ENCODE data around the gene KCNAB3.

Gene KCNAB3

DNA sequence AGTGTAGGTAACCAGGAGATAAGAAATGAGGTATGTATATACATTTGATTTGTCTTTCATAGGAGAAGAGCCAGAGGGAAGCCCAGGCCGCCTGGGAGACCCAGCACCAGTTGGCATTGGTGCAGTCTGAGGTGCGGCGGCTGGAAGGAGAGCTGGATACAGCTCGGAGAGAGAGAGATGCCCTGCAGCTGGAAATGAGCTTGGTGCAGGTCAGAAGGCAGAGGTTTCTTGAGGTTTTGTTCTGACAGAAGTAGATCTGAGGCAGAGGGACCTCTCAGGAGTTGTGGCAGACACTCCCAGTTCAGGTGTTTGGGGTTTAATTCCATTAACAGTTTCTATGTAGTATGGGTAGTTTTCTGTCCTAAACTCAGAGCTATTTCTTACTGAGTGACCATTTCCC lies 10.4 kb upstream of the KCNAB3 start:
- no peak for DNase-seq

DNA sequence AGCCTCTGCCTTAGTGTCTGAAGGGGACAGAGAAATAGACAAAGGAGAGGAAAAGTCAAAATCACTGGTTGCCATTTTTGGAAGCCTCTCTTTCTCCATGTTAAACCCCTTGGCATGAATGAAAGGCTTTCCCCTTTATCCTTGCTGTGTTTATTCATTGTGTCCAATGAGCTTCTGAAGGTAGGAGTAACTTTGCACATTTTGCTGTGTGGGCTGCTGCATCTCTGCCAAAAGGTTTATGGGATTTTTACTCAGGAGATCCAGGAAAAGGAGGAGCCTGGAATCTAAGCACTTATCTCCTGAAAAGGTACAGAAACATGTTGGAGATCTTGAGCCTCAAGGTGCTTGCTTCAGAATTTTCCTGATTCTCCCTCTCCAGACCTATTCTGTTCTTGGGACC lies 6.2 kb upstream of the KCNAB3 start:
- no peak for DNase-seq

DNA sequence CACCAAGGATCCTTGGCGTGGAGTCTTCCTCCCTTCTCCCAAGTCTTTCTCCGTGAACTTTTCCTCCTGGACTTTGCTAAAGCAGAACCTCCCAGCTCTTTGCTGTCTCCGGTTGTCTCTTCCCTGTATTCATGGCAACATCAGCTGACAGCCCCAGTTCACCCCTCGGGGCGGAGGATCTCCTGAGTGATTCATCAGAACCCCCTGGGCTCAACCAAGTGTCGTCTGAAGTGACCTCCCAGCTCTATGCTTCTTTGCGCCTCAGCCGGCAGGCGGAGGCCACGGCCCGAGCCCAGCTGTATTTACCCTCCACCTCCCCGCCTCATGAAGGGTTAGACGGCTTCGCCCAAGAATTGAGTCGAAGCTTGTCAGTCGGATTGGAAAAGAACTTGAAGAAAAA lies 3.3 kb upstream of the KCNAB3 start:
- DNase-seq, result peak in 1 of 2 experiments; percentile 4

DNA sequence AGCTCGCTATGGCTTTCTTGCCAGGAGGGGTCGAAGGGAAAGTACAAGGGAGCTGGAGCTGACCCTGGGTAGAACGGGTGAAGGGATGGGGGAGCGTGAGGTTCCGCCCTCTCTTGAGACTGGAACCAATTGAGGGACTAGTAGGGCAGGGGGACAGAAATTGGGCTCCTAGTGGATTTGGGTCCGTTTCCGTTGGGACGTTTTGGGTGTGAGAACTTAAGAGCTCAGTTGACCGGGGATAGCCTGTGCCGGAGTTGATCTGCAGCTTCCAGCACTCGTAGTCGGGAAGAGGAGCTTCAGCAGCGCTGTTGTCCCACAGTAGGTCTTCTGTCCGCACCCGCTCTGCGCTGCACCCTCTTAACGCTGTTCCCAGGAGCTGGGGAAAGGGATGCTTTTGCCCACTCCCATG lies 2.8 kb upstream of the KCNAB3 start:
- DNase-seq, result no peak

DNA sequence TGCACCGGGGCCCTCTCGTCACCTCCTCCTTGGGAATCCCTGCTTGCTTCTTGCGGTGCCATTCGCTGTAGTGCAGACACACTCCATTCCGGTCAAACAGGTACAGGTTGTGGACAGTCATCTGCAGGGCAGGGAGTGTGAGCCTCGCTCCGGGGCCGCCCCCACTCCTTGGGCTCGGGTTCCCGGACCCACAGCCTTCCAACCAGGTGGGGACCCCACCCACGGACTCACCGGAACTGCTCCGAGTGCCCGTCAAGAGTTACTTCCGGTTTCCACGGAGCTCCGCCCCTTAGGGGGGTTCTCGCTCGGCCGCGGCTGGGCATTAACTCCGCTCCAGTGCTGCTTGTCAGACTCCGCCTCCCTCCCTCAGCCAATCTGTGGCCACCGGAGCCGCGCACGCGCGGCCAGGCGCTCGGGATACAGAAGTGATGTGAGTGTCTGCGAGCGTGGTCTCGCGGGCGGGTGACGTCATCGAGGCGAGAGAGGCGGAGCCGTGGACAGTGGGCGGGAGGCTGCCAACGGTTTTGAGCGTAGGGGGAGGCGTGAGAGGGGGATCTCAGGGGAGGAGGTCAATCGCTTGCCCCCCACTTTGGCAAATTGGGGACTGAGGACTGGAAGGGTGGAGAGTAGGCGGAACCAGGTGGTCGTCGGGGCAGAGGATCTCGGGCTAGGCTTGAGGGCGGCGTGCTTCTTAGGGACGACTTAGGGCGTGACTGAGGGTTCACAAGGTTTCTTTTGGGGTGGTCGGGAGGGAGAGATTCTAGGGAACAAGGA lies 2.2 kb upstream of the KCNAB3 start, which contains the start of the genes CNTROB and TRAPPC1:
CNTROB (plus strand) TSS at position 498 of the 774 bp plus-strand sequence. CDS start 874 bp downstream, outside the sequence.
TRAPPC1 (minus strand) TSS at position 238 of the 774 bp plus-strand sequence; CDS start at position 121, 117 bp downstream.
- peak; percentile 87 to 92 for DNase-seq

DNA sequence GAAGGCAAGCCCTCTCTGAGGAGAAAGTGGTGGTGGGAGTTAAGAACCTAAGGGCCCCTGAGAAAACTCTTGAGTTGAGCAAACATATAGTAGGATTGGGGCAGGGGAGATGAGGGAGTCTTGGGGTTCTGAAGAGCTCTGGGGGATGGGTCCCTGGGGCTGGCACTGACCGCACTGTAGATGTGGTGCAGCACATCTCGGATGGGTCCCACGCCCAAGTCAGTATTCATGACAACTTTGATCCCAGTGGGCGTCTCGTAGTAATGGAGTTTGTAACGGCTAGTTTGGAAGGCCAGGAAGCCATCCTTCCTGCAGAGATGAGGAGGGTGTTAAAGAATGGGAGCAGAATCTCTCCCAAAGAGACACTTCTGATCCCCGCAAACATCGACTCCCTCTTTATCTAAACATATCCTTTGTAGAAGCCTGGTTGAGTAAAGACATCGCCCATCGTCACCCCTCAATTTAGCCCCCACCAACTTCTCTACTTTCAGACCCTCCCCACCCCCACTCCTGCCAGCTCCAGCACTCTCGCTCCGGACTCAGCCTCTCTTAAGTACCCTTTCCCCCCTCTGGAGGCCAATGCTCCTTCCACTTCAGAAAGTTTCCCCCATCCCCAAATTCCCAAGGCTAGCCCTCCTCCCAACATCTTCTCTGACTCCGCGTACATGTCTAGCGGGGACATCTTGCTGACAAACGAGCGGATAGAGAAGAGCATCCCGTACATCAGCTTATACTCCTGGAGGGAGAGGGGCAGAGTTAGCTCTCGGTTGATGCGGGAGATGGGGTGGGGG lies 1.4 kb upstream of the KCNAB3 start:
- DNase-seq, result no peak

DNA sequence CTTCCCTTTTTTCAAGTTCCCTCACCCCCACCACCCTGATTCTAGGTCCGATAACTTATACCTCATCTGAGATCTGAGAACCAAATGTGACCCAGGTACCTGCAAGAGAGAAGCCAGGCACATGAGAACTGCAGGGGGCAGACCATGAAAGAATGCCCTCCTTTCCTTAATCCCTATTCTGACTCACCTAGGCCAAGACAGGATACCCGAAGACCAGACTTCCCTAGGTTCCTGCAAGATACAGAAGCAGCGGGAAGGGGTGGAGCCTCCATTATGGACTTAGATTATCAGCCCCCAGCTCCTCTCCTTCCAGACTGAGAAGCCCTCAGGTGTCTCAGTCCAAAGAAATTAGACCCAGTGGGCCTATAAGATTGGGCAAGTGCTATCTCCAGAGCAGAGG lies 2.1 kb downstream of the KCNAB3 start:
- no peak for DNase-seq

DNA sequence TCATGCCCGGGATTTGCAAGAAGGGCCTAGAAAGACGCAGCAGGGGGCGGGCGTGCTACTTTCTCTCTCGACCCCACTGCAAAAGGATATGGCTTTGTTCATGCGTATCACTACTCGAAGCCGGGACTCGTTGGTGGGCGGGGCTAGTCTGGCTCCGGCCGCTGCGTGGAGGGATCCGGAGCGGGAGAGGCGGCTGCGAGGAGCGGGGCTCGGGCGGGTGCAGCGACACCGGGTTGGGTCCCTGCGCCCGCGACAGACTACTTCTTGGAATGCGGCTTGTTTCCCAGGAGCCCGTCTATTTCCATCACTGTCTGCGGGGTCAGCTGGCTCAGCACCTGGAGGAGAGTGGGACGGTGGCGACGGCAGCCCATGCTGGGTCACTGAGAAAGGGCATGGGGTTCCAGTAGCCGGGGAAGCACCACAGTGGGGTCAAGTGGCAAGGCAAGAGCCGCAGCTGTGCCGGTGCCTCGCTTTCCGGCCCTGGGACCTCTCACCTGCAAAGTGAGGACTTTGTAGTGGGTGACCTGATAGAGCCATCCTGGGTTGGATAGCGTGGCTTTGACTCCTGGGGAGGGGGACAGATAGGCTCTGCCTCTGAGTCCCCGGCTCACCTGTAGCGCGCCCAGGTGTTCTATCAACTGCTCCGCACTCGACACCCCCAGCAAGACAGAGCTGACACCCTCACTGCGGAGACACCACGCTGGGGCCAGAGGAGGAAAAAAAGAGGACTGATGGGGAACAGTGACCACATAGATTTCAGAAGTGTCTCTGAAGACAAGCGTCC lies 6.6 kb downstream of the KCNAB3 start:
- no peak for DNase-seq

DNA sequence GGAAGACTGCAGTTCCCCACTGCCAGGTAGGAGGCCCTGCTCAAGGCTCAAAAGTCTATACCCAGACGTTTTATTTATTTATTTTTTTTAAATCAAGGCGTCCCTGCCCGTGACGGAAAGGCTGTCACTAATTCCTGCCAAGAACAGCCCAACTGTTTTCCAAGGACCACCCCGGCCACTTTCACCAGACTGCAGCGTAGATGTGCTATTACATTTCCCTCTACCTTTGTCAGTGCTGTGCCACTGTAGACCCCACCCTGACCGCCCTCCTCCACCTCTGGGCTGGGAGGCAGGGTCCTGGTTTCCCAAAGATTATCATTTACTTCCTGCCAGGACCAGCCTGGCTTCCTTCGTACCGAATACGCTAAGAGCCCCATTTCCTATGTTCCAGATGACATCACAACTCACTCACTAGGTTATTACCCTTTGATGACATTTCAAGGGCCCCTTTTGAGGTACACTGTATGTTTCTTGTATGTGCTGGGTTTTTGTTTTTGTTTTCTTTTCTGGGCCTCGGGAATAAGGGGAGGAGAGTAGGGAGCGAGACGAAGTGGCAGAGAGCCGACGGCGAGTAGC lies 7.3 kb downstream of the KCNAB3 start:
- DNase-seq, result no peak

DNA sequence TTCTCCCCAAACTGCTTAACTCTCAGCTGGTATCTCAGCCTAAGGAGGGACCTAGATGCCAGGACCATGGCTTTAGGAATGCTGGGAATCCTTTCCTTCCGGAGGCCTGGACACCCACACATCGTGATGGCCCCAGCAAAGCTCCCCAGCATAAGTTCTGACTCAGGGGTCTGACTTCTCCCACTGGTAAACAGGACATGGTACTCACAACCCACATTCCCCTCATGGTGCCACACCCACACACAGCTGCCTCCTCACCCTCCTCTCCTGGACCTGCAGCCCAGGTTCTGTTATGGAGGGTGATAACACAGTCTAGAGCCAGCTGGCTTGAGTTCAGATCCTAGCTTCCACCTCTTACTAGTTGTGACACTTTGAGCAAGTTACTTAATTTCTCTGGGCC lies 12.8 kb downstream of the KCNAB3 start:
- DNase-seq, result no peak

DNA sequence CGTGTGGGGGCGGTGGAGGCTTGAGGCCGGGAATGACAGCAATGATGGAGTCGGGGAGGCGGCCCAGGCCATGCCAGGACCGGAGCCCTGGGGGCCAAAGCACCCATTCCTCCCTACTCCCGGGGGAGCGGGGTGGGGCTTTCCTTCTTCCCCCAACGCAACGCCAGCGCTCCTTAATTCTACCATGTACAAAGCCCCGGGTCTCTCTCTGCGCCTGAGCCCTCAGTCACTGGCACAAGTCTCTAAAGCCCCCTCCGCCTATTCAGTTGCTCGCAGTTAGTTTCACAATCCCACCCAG lies 13.3 kb downstream of the KCNAB3 start:
- DNase-seq, result no peak

DNA sequence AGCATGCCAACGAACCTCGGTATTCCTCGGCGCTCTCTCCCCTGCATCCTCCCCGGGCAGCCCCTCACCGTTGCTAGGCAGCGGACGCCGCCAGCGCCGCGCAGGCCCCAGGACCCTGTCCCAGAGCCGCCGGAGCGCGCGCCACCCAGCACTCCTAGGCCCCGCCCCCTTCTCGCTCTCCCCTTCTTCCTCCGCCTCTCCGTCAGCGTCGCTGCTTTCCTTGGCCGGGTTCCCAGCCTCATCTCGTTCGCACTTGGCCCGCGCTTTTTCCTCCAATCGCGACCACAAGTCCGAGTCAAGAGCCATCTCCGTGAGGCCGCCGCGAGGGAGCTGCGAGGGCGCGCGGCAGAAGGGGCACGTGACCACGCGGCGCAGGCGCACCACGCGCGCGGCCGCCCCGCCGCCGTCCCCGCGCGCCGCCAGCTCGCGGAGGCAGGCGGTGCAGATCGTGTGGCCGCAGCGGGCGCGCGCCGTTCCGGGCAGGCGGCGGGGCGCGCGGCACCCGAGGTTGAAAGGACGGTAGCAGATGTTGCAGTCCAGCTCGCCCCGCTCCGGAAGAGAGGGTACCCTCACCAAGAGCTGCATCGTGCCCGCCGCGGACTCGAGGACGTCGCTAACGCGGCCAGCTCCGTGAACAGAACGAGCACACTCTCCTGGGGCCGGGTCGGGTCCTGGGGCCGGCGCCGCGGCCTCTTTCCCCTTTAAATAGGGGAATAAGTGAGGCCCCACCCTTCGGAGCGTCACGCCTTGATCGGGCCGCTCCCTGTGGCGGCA lies 13.9 kb downstream of the KCNAB3 start, which contains the start of gene RNF227:
RNF227 (minus strand) TSS at position 679 of the 774 bp plus-strand sequence; CDS start at position 585, 94 bp downstream.
- DNase-seq, result peak; percentile 79 to 86

DNA sequence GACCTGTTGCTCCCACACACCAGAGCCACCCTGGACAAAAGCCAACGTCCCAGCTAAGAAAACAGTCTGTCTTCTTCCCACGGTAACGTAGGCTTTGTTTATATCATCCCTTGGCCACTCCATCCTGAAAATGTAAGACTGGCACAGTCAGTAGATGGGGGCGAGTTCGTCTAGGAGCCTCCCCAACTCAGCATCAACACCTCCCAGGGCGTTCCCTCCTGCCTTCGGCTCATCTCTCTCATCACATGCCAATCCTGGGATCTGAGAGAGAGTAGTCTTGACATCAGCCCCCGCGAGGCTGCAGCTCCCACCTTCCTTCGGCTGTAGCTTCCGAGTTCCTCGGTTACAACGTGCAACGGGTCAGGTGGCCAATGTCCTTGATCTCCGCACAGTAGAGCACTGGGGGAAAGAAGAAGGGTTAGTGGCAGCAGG lies 14.5 kb downstream of the KCNAB3 start:
- DNase-seq, result no peak

DNA sequence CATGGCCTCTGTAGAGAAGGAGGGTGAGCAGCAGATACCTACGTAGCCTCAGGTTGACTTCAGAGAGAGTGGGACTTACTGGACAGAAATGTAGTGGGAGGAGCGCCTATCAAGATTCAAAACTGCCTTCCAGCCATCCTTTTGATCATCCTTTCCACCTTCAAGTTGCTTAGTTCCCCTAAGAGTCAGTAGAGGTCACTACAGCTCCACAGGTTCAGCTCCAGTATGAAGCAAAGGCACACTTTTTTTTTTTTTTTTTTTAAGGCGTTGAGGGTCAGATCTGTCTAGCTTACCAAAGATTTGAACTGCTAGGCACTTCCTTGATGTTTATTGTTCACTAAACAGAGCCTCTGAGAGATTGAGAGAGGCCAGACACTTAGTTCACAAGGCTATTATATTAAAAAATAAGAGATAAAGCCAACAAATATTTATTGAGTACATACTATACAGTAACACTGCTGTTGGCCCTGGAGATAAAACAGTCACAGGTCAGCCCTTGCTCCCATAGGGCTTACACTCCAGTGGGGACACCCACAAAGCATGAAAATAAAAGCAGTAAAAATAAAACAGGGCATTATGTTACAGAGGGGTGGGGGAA lies 16.6 kb downstream of the KCNAB3 start:
- peak in 1 of 2 experiments; percentile 42 for DNase-seq

DNA sequence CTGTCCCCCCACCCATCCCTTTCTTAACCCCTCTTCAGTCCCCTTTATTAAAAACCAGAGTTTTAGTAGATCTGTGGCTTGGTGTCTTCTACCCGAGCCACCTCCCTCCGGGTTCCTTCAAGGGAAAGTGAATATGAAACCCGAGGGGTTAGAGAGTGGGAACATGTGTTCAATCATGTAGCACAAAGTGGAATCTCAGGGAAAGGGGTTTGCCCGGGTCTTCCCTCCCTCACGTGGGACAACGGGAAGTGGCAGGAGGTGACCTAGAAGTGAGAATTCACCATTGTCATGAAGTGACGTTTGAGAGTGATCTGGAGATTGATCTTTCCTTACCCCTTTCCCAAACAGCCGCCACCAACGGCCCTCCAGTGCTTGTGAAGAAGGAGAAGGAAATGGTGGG lies 18.5 kb downstream of the KCNAB3 start:
- no peak for DNase-seq

DNA sequence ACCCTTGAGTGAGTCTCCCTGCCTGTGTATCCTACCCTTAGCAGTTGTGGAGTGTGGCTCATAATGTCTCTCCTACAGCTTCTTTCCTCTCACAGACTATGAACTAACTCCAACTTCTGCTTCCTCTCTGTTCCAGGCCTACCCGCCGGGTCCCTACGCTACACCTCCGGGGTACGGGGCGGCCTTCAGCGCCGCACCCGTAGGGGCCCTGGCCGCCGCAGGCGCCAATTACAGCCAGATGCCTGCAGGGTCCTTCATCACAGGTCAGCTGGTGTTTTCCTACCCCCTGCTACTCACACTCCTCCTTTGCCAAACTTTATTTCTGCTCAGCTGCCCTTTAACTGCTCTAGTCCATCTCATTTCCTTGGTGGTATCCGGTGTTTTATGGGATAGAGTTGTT lies 18.9 kb downstream of the KCNAB3 start:
- DNase-seq, result no peak

DNA sequence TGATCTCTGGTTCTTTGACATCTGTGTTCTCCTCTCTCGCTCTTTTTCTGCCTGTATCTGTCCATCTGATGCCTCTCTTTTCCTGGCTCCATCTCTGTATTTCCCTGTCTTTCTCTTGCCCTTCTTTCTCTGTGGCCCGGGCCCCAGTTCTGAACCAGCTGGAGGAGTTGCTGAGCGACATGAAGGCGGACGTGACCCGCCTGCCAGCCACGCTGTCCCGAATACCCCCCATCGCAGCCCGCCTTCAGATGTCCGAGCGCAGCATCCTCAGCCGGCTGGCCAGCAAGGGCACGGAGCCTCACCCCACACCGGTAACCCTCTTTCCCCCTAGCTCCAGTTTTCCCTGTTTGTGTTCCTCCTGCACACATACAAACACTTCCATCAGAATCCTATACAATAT lies 19.4 kb downstream of the KCNAB3 start:
- DNase-seq, result no peak

DNA sequence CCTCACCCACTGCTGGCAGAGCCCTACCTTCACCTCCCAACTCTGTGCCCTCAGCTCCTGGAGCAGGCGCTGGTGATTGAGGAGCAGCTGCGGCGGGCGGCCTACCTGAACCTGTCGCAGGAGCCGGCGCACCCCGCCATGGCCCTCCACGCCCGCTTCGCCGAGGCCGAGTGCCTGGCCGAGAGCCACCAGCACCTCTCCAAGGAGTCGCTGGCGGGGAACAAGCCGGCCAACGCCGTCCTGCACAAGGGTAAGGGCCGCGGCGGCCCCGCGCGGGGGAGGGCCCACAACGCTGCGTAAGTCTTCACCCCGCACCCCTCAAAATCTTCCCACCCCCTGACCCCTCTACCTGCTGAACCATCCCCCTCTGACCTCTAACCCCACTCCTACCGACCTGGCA lies 20.6 kb downstream of the KCNAB3 start:
- DNase-seq, result no peak

DNA sequence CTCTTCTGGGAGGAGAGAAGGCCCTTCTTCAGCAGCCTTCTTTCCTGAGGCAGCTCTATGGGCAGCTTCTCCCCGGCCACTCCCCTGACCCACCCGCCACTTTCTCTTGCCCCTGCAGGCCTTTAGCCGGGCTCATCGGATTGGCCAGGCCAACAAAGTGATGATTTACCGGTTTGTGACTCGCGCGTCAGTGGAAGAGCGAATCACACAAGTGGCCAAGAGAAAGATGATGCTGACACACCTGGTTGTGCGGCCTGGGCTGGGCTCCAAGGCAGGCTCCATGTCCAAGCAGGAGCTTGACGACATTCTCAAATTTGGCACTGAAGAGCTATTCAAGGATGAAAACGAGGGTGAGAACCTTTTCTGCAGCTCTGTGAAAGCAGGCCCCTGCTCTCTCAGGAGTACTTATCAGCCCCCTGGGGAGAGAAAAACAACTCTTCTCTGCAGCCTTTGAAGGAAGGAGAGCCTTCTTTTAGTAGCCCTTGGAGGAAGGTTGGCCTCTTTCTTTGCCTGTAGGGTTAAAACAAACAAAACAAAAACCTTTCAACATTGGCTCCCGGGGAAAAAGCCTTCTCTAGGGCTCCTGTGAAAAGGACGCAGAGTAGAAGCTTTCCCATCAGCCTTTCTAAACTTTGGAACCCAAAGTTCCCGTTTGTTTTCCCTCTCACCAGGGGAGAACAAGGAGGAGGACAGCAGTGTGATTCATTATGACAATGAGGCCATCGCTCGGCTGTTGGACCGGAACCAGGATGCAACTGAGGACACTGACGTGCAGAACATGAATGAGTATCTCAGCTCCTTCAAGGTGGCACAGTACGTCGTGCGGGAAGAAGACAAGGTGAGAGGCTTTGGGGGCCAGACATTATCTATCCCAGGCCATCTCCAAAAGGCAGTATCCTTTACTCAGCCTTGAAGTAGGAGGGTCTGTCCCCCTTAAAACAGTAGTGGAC lies 26.2 kb downstream of the KCNAB3 start:
- no peak for DNase-seq

DNA sequence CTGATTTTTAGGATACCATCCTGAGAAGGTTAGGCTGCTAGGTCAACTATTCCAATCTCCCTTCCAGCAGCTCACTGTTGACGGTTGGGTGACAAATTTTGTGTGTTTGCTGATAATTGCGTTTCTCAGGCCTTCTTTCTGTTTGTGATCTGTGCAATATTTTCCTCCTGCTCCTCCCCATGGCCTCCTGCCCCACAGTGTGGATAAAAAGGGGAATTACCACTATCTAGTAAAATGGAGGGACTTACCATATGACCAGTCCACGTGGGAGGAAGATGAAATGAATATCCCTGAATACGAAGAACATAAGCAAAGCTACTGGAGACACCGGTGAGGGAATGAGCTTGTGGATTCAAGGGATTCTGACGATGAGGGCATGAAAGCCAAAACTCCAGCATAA lies 31.9 kb downstream of the KCNAB3 start:
- DNase-seq, result peak in 1 of 2 experiments; percentile 5

All from NCI-H524 (cell line).